ACHN (cell line): ENCODE results near the gene TMED6.
A peak's percentile ranks its signal among the peaks of the same experiment; 100 is the strongest.

Experiments
- DNase-seq: peaks from one replicate; pipeline ENCODE4 v3.0.0-alpha.2; 2015
- in situ Hi-C: cut with HindIII; loops from 2 replicates; pipeline ENCODE4 v1.10.0; 2017; ENCODE audit warnings: low sequenced_read_pairs, low pct_ligation_motif_present, low pct_unique_long_range_greater_than_20kb

Gene TMED6

DNA sequence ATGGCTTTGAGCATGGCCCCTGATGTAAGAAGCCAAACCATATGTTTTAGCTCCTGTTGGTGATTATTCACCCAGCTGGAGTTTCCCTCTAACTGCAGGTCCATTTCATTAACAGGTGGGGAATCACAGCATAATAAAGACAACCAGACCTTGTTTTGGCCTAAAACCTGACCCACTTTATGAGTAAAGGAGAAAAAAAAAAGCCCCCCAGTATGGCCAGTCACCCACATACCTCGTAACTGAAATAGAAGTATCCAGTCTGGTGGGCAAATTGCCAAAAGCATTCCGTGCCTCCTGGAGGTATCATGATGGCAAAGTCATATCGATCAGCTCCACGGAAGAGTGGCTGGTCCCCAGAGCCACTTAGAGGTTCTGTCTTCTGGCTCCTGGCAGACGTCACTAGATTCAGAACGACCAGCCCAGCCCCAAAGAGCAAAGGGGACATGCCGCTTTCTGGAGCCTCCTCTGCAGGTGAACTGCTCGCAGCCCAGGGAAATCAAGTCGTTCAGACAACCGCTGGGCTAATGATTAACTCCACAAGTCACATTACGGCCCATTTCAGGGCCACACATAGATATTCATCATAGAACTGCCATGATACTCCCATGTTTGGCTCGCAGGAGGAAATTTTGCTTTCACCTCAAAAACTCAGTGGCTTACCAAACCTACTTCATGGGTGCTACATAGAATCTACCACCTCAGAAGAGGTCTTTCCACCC, at the start of gene TMED6:
TMED6 (minus strand) TSS at position 478 of the 719 bp plus-strand sequence; CDS start at position 445, 33 bp downstream.
- in situ Hi-C loops: no loop called here
- peak; percentile 69 for DNase-seq

DNA sequence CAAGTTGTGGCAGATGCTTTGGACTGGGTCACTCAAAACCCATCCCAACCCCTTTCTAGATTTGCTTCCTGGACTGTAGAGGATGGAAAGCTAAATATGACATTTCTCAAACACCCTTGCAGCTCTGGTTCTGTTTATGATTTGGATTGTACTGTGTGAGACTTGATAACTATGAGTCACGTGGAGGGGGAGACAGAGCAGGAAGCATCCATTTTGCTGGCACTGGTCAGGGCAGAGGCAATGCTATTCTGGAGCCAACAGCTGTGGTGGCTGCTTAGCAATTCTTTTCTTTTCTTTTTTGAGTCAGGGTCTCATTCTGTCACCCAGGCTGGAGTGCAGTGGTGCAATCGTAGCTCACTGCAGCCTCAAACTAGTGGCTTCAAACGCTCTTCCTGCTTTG, 47.8 kb upstream of the TMED6 start:
- in situ Hi-C loops: no loop called here
- DNase-seq: peak; percentile 17

DNA sequence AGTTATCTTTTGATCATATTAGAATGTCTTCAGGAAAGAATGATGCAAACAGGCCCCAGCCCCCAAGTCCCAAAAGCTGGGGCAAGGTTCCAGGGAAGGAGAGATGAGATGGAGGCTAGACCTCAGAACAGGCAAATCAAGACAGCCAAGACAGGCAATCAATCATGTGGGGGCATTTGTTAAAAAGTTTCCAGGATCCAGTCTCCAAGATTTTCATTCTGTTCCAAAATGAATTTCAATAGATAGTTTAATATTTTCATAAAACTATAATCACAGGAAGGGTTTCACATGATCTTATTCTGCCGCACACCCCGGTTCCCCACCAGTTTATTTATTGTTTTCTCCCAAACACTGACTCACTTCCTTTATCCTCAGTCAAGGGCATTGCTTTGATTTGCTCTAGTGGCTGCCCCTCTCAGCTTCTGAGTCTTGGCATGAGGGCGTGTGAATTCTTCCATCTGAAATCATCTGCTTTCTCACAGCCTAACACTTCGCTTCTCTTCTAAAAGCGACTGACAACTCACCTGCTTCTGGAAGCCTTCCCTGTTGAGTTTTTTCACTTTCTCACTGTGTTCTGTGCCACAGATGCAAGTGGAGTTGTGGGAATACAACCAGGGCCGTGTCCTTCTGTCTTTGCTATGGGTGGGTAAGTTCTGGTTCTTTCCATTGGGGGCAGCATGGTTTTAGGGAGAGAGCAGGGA, 46.4 kb upstream of the TMED6 start:
- peak; percentile 94 for DNase-seq
- in situ Hi-C loops: no loop called here

DNA sequence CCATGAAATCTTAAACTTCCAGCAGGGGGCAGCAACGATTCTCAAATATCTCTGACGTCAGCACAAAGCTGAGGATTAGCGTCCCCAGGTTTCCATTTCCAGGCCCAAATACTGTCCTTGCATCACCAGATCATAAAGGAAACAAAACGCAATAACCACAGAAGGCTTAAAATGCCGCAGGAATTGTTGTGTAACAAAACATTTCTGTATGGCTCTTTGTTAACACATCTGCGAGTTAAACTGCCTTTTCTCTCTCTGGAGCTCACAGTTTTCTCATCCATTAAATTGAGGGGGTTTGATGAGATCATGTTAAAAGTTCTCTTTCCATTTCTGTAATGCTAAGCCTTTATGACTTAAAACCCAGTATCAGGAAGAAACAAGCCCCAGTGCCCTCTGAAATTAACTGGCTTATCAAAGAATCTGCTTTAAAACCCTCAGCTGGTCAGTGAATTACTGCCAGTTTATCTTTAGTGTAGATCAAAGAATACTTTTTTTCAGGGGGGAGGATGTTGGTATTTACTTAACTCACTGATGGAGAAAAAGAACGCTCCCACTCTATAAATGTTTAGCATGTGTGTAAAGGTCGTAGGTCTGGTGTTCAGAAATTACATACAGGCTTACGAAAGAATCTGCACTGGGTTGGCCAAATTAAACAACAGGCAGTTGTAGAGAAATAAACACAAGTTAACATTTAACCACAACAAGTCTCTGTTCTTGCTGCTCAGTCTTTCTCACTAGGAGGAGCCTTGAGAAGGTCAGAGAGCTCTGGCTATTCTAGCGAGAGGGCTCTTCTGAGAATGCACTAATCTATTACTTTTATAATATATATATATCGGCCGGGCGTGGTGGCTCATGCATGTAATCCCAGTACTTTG, 44.8 kb upstream of the TMED6 start:
- DNase-seq: peak; percentile 93
- in situ Hi-C loops: no loop called here

DNA sequence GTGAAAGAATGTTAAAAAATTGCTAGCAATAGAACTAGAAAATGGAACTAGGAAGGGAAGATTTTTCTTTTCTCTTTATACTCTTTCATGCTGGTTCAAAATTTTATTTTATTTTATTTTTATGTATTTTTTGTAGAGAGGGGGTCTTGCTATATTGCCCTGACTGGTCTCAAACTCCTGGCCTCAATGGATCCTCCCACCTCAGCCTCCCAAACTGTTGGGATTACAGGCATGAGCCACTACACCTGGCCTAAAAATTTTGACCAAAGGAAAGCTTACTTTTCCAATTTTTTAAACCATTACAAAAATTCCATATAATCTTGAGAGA, 44.2 kb upstream of the TMED6 start:
- DNase-seq: no peak
- in situ Hi-C loops: no loop called here

DNA sequence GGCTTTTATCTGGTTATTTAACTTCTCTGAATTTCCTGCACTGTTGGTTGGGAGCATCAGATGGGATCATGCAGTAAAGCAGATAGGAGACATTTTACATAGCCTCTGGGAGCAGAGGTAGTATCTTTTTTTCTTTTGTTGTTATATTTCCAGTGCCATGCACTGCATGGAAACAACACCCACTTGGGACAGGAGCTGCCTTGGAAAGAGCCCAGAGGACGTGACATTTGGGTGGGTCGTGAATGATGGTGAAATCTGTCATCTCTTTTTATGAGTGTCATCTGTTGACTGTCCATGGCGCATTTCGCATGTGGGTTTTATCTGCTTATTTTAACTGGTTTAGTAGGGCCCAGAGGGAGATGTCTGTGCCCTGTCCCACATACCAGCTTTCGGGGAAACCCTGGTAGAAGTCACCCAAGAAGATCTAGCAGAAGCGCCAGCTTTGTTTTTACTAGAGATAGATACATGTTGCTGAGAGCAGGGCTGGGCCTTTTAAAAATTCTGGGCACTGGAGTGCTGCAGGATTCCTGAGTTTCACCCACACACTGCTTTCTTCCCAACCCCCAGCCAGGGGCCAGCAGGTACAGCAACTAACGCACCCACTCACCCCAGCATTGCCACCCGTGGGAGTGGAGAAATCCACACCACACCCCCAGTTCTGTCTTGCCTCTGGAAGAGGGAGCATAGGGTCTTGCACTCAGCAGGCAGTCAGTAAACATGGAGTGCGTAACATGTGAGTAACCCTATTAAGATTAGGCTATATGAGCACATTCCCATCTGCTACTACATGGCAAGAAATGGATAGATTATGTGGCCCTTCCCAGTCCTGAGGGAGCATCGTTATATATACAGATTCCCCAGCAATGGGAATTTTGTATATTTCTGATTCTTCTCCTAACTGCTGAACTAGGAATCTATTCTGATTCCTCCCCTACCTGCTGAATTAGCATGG, 42.6 kb upstream of the TMED6 start:
- DNase-seq: no peak
- in situ Hi-C loops: no loop called here

DNA sequence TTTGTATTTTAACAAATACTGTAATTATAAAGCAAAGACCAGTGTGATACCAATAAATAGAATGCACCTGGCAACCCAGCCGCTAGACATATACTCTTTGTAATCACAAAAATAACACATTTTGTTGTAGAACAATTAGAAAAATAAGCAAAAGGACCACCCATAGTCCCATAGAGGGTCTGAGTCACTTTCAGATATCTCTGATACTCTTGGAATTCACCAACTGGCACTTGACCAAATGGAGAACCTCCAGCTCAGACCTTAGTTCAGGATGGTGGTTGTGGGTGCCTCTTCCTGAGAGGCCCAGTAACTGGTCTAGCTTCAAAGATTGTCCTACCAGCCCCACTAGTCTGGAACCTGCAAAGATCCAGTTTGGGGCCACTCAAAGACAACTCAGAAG, 35.0 kb upstream of the TMED6 start:
- DNase-seq: peak; percentile 22
- in situ Hi-C loops: no loop called here

DNA sequence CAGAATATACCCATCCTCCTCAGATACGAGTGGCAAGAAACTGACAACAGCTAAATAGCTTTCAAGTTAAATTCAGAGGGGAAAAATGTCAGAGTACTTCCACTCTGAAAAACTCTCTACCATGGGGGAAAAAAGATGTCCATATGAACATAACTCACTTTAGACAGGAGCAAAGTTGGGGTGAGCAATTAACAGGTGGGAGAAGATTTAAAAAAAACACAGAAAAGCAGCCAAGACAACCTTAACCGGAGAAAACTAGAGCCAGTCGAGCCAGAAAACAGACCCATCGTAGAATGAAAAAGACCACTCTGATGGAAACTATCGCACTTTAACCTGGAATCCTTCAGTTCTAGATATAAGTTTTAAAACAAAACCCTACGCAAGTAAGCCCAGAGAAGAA, 33.4 kb upstream of the TMED6 start:
- in situ Hi-C loops: no loop called here
- no peak for DNase-seq

DNA sequence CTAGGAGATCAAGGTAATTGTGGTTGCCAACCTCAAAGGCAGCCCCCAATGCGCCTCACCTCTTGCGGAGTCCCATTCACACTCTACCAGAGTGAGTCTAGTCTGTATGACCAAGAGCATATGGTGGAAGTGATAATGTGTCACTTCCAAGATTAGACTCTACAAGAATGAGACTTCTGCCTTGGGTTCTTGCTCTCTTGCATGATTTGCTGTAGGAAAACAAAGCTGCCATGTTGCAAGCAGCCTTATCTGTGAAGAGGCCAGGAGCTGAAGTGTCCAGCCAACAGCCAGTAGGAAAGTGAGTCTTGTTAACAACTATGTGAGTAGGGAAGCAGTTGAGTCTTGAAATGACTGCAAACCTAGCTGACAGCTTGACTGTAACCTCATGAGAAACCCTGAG, 30.8 kb upstream of the TMED6 start:
- DNase-seq: no peak
- in situ Hi-C loops: no loop called here

DNA sequence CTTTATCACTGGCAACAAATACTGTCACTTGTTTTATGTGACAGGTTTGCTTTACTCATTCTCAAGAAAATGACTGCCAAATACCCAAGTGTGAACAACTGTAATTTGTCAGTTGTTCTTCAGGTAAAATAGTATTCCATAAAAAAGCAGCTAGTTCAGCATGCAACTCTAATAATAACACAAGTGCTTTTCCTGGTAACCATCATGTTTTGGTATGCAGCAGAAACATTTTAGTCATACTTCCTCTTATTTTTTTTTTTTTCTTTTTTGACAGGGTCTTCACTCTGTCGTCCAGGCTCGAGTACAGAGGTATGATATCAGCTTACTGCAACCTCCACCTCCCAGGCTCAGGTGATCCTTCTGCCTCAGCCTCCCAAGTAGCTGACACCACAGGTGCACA, 29.6 kb upstream of the TMED6 start:
- DNase-seq: no peak
- in situ Hi-C loops: no loop called here

DNA sequence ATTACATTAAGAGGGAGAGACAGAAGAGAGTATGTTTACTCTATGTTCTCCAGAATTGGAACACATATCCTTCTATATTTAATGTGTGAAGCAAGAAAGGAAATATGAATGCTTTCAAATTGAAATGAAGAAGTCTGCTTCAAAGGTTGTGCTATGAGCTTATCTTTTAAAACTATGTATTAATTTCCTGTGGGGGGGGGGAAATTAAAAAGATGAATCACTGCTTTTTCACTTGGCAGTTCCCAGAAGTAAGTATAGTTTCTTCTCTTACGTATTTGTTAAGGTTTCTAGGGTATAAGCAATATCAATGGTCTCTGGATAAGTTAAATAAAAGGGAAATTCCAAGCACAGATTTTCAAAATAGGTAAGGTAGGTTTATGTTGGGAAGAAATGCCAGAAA, 27.2 kb upstream of the TMED6 start:
- DNase-seq: no peak

DNA sequence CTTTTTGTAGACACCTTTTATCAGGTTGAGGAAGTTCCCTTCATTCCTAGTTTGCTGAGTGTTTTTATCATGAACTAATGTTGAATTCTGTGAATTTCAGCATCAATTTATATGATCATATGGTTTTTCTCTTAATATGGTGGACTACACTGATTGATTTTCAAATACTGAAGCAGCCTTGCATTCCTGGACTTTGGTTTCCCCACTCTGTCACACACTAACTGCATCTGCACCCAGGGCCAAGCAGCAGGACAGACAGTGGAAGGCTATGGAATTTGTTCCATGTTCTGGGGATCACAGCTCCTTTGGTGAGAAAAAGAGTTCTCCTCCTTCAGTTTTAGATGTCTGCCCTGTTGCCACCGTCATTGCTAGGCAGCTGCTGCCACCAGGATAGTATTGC, 26.4 kb upstream of the TMED6 start:
- in situ Hi-C loops: no loop called here
- no peak for DNase-seq

More for the DNA sequence above, 27.2 kb upstream of the TMED6 start:
- in situ Hi-C loops: no loop called here

DNA sequence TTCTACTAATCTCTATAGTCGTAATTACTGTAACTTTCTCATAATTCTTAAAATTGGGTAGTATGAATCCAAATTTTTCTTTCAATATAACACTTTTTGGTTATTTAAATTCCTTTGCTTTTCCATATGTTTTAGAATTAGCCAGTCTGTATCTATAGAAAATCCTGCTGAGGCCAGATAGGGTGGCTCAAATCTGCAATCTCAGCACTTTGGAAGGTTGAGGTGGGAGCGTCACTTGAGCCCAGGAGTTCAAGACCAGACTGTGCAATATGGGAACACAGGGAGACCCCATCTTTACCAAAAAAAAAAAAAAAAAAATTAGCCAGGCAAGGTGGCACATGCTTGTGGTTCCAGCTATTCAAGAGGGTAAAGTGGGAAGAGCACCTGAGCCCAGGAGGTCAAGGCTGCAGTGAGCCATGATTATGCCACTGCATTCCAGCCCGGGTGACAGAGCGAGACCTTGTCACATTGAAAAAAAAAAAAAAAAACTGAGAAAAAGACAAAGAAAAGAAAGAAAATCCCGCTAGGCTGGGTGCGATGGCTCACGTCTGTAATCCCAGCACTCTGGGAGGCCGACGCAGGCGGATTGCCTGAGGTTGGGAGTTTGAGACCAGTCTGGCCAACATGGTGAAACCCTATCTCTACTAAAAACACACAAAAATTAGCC, 24.9 kb upstream of the TMED6 start:
- in situ Hi-C loops: no loop called here
- DNase-seq: no peak

DNA sequence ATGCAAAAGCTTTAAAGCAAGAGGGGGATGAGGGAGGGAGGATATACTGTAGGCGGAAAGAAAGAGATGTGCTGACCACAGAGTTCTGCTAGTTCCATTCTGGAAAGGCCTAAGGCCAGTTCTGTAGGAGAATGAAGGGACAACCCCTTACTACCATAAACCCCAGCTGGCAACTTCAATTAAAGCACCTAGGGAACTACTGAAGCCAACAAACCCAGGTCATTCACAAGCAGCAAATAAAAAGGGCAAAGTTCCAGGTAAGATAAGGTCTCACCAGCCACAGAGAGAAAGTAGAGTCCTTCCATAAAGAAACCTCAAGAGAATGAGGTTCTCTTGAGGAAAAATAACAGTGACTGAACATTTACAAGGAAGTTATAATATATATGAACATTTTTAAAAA, 21.4 kb upstream of the TMED6 start:
- in situ Hi-C loops: no loop called here
- DNase-seq: no peak

DNA sequence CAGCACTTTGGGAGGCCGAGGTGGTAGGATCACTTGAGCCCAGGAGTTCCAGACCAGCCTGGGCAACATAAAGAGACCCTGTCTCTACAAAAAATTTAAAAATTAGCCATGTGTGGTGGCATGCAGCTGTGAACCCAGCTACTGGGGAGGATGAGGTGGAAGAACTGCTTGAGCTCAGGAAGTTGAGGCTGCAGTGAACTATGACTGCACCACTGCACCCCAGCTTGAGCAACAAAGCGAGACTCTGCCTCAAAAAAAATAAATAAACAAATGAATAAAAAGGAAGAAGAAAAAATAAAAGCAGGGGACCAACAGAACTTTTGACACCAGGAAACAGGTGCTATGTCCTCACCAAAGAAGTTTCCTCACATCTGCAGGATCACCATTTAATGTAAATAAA, 20.0 kb upstream of the TMED6 start:
- in situ Hi-C loops: no loop called here
- DNase-seq: no peak

DNA sequence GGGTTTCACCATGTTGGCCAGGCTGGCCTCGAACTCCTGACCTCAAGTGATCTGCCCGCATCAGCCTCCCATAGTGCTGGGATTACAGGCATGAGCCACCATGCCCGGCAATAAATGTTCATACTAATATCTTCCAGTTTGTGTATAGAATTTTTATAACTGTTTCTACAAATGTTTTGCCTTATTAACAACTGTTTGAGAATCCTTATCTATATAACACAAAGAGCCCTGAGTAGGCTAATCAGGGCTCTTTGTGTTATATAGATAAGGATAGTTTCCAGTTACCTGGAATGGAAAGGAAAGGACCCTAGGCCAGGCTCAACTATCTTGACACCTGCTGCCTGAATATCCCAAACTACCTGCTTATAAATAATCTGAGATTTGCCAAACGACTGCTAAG, 17.3 kb upstream of the TMED6 start:
- DNase-seq: no peak
- in situ Hi-C loops: no loop called here

DNA sequence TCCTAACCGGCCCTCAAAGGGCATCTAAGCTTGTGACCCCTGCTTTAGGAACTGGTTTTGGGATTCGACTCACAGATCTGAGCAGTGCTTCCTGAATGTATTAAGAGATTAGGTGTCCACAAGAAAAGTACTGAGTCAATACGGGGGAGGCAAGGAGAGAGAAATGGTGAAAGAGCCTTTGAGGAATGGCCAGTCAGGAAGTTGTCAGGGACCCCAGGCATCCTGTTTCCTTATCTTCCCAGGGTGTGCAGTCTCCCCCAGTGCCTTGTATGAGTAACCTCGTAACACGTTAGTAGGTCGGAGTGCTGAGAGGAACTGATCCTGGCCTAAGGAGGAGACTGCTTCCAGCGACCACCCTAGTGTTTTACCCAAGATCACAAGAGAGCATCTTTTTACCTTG, 16.4 kb upstream of the TMED6 start:
- in situ Hi-C loops: no loop called here
- no peak for DNase-seq

DNA sequence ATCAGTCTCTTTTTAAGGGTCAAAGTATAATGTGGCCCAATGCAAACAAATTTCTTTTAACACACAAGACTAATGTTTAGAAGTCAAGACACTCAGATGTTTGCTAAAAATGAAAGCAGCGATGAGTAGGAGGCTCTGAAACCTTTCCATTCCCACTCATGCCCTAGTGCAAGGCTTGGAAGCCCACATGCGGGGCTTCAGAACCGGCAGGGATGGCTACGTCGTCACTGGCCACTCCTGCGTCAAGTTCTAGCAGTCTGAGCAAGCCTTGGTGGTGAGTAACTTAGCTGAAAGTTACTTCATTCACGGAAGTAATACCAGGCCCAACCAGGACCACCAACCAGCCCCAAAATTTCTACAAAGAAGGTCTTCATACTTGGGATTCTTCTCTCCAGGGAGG, 14.8 kb upstream of the TMED6 start:
- DNase-seq: no peak
- in situ Hi-C loops: no loop called here
